H9 (cell line): ENCODE results near the gene PRKCA. TPM values are rescaled to one million over a fixed set of nuclear protein-coding genes. Genes with fewer than 3 reads are reported as not detected.

Experiments
- DNase-seq: peaks from one replicate; pipeline ENCODE4 v3.0.0-alpha.2; 2017
- H2AFZ ChIP-seq: one replicate; pipeline ENCODE4 v1.6.1; 2013; ENCODE audit warnings: mild to moderate bottlenecking, low read length, control low read depth, moderate library complexity
- H2AK5ac ChIP-seq: 2 replicates; pipeline ENCODE4 v1.6.1; 2013; ENCODE audit warnings: low read length, control low read depth, mixed read lengths; ENCODE audit not compliant: insufficient read length
- H2BK120ac ChIP-seq: one replicate; pipeline ENCODE4 v1.6.1; 2013; ENCODE audit warnings: low read depth, mild to moderate bottlenecking, low read length, control low read depth, inconsistent platforms; ENCODE audit not compliant: poor library complexity, severe bottlenecking
- H2BK12ac ChIP-seq: 2 replicates; pipeline ENCODE4 v1.6.1; 2013; ENCODE audit warnings: low read length, control low read depth, mixed read lengths, low read depth; ENCODE audit not compliant: insufficient read length
- H2BK15ac ChIP-seq: 2 replicates; pipeline ENCODE4 v1.6.1; 2013; ENCODE audit warnings: low read depth, low read length, control low read depth
- H2BK20ac ChIP-seq: one replicate; pipeline ENCODE4 v1.6.1; 2013; ENCODE audit warnings: low read depth, mild to moderate bottlenecking, low read length, control low read depth, inconsistent platforms; ENCODE audit not compliant: poor library complexity, severe bottlenecking
- H2BK5ac ChIP-seq: 2 replicates; pipeline ENCODE4 v1.6.1; 2013; ENCODE audit warnings: low read length, control low read depth, mixed read lengths; ENCODE audit not compliant: insufficient read length
- H3K14ac ChIP-seq: 2 replicates; pipeline ENCODE4 v1.6.1; 2013; ENCODE audit warnings: low read length, control low read depth; ENCODE audit not compliant: insufficient read depth
- H3K18ac ChIP-seq: 2 replicates; pipeline ENCODE4 v1.6.1; 2013; ENCODE audit warnings: low read depth, mild to moderate bottlenecking, mixed read lengths, low read length, control low read depth; ENCODE audit not compliant: insufficient read length
- H3K23ac ChIP-seq: 2 replicates; pipeline ENCODE4 v1.6.1; 2013; ENCODE audit warnings: low read length, control low read depth, mixed read lengths, low read depth; ENCODE audit not compliant: insufficient read length
- H3K23me2 ChIP-seq: 2 replicates; pipeline ENCODE4 v1.6.1; 2013; ENCODE audit warnings: low read depth, mild to moderate bottlenecking, mixed read lengths, low read length, control low read depth; ENCODE audit not compliant: insufficient read length, poor library complexity, severe bottlenecking
- H3K27ac ChIP-seq: 2 replicates; pipeline ENCODE4 v1.5.1; 2013; ENCODE audit warnings: low read length, control low read depth, mixed read lengths, low read depth; ENCODE audit not compliant: insufficient read length
- H3K27me3 ChIP-seq: 2 replicates; pipeline ENCODE4 v1.6.1; 2013; ENCODE audit warnings: low read length, control low read depth, inconsistent platforms; ENCODE audit not compliant: insufficient read depth
- H3K4ac ChIP-seq: 2 replicates; pipeline ENCODE4 v1.6.1; 2013; ENCODE audit warnings: low read depth, mild to moderate bottlenecking, control low read depth, inconsistent platforms, low read length, moderate library complexity
- H3K4me1 ChIP-seq: 2 replicates; pipeline ENCODE4 v1.6.1; 2013; ENCODE audit warnings: low read length, control low read depth, inconsistent platforms; ENCODE audit not compliant: insufficient read depth
- H3K4me2 ChIP-seq: 2 replicates; pipeline ENCODE4 v1.6.1; 2013; ENCODE audit warnings: low read length, control low read depth, mixed read lengths; ENCODE audit not compliant: insufficient read length, insufficient read depth
- H3K56ac ChIP-seq: 2 replicates; pipeline ENCODE4 v1.6.1; 2013; ENCODE audit warnings: low read depth, mild to moderate bottlenecking, mixed read lengths, low read length, control low read depth; ENCODE audit not compliant: insufficient read length
- H3K79me1 ChIP-seq: 2 replicates; pipeline ENCODE4 v1.6.1; 2013; ENCODE audit warnings: low read depth, mild to moderate bottlenecking, moderate library complexity, low read length, control low read depth, inconsistent platforms; ENCODE audit not compliant: insufficient read depth, poor library complexity, severe bottlenecking
- H3K79me2 ChIP-seq: 2 replicates; pipeline ENCODE4 v1.6.1; 2013; ENCODE audit warnings: low read length, control low read depth, inconsistent platforms; ENCODE audit not compliant: insufficient read depth
- H3K9ac ChIP-seq: 2 replicates; pipeline ENCODE4 v1.6.1; 2013; ENCODE audit warnings: low read length, control low read depth, mixed read lengths; ENCODE audit not compliant: insufficient read length; ENCODE audit errors: extremely low read depth
- H3K9me3 ChIP-seq: one replicate; pipeline ENCODE4 v1.6.1; 2013; ENCODE audit warnings: low read depth, low read length, inconsistent platforms; ENCODE audit not compliant: control insufficient read depth
- H3T11ph ChIP-seq: one replicate; pipeline ENCODE4 v1.6.1; 2013; ENCODE audit warnings: mild to moderate bottlenecking, low read length, control low read depth, inconsistent platforms
- H4K20me1 ChIP-seq: one replicate; pipeline ENCODE4 v1.6.1; 2013; ENCODE audit not compliant: control insufficient read depth, insufficient read length, insufficient read depth
- H4K5ac ChIP-seq: 2 replicates; pipeline ENCODE4 v1.6.1; 2013; ENCODE audit warnings: low read depth, mild to moderate bottlenecking, mixed read lengths, low read length, control low read depth; ENCODE audit not compliant: insufficient read length
- H4K8ac ChIP-seq: replicated peaks from 2 replicates; pipeline ENCODE4 v1.6.1; 2013; ENCODE audit warnings: low read length, control low read depth, mixed read lengths, low read depth; ENCODE audit not compliant: insufficient read length
- H4K91ac ChIP-seq: 2 replicates; pipeline ENCODE4 v1.6.1; 2013; ENCODE audit warnings: low read depth, mild to moderate bottlenecking, moderate library complexity, mixed read lengths, low read length, control low read depth; ENCODE audit not compliant: insufficient read length
- H3K27ac Mint-ChIP-seq, 3 experiments: 2 replicates in 2 of 3; 3 replicates in 1 of 3; pipeline ENCODE4 v1.8.0; 2020 to 2021; ENCODE audit warnings: mixed read lengths in 3 of 3, mild to moderate bottlenecking in 1 of 3, moderate library complexity in 1 of 3
- H3K27me3 Mint-ChIP-seq: 2 replicates; pipeline ENCODE4 v1.8.0; 2021; ENCODE audit warnings: low read depth, mild to moderate bottlenecking, moderate library complexity, mixed read lengths
- H3K36me3 Mint-ChIP-seq, 3 experiments: 2 replicates in 2 of 3; 3 replicates in 1 of 3; pipeline ENCODE4 v1.8.0; 2020 to 2021; ENCODE audit warnings: low read depth in 3 of 3, mixed read lengths in 3 of 3; ENCODE audit not compliant: insufficient read depth in 1 of 3
- H3K4me1 Mint-ChIP-seq, 2 experiments: 2 replicates each; pipeline ENCODE4 v1.8.0; 2020; ENCODE audit warnings: mixed read lengths in 2 of 2
- H3K4me3 Mint-ChIP-seq, 2 experiments: 2 replicates in 1 of 2; 3 replicates in 1 of 2; pipeline ENCODE4 v1.8.0; 2020 to 2021; ENCODE audit warnings: mild to moderate bottlenecking in 2 of 2, mixed read lengths in 2 of 2, moderate library complexity in 1 of 2
- H3K9me3 Mint-ChIP-seq, 2 experiments: 2 replicates in 1 of 2; 3 replicates in 1 of 2; pipeline ENCODE4 v1.8.0; 2020; ENCODE audit warnings: mild to moderate bottlenecking in 2 of 2, mixed read lengths in 2 of 2, moderate library complexity in 1 of 2
- WGBS: extraction: QIAGEN DNeasy Blood & Tissue Kit; methylation state at CpG from one replicate; pipeline ENCODE4 v1.1.7; 2013; ENCODE audit warnings: missing lambda C conversion rate, low lambda C conversion rate, mixed read lengths; ENCODE audit not compliant: insufficient read length; ENCODE audit errors: extremely low coverage; 5-methylcytosine and 5-hydroxymethylcytosine counted together
- total RNA-seq: library from RNA; stranded (reverse); gene quantifications from 2 replicates; pipeline ENCODE4 v1.2.1, GENCODE V29; 2021
- TF ChIP-seq, protein P1 (sequence below): fragments of 200-600 bp; sonication (generic); conservative IDR thresholded peaks from 3 replicates; pipeline ENCODE4 v1.8.0; 2021; ENCODE audit warnings: antibody characterized with exemption, mild to moderate bottlenecking

Gene PRKCA
- total RNA-seq, 1 experiment from 2014 or later: 10.5 TPM

DNA sequence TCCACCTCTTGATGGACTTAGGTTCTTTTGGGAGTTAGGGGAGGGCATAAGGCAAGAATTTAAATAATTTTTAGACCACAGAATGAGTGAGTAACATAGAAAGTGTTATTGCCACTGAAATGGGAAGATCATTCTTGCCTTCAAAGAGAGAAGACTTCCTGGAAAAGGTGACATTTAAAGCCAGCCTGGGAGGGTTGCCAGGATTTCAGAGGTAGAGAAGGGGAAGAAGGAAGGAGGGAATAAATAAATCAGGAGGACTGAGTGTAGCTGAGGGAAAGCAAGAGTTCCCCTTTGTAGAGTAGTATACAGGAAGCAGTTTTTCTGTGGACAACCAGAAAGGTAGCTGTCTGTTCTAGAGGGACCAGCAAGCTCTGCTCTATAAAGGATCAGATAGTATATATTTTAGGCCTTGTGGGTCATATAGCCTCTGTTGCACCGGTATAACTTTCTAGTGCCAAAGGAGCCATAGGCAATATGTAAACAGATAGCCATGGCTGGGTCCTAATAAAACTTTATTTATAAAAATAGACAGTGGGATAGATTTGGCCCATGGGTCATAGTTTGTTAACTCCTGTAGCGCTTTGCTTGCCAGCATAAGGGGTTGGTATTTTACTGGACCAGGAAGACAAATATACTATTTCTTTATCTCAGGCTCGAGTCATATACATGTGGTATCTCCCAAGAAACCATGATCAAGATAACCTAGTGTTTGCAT is 385.3 kb downstream of the PRKCA start:
- no peak overlapping the region for H2BK20ac ChIP-seq
- no peak overlapping the region for H2BK120ac ChIP-seq
- no peak overlapping the region for H3K14ac ChIP-seq
- no peak overlapping the region for H3K4me2 ChIP-seq
- peaks cover 7% of the 10 kb centered on the region; the same call in 1 of the 2 replicates for H3K4me1 ChIP-seq
- no peak overlapping the region for H3K27ac ChIP-seq
- no peak overlapping the region for H3K9ac ChIP-seq
- H3K27me3 ChIP-seq: no peaks in the 10 kb centered on the region
- DNase-seq: no peak
- no peaks in the 10 kb centered on the region for H3K79me1 ChIP-seq
- no peaks in the 10 kb centered on the region for H3K23me2 ChIP-seq
- Mint-ChIP-seq H3K36me3 (peaks cover 0 to 6% (median 0%) of the 10 kb centered on the region in 3 experiments; a peak in 2 of 7 replicates), H3K27me3 (no peaks in the 10 kb centered on the region), H3K27ac (no peak overlapping the region), H3K9me3 (no peaks in the 10 kb centered on the region), H3K4me1 (peaks cover 13% of the 10 kb centered on the region in 2 experiments), H3K4me3 (no peak overlapping the region)
- TF ChIP-seq, protein P1, sequence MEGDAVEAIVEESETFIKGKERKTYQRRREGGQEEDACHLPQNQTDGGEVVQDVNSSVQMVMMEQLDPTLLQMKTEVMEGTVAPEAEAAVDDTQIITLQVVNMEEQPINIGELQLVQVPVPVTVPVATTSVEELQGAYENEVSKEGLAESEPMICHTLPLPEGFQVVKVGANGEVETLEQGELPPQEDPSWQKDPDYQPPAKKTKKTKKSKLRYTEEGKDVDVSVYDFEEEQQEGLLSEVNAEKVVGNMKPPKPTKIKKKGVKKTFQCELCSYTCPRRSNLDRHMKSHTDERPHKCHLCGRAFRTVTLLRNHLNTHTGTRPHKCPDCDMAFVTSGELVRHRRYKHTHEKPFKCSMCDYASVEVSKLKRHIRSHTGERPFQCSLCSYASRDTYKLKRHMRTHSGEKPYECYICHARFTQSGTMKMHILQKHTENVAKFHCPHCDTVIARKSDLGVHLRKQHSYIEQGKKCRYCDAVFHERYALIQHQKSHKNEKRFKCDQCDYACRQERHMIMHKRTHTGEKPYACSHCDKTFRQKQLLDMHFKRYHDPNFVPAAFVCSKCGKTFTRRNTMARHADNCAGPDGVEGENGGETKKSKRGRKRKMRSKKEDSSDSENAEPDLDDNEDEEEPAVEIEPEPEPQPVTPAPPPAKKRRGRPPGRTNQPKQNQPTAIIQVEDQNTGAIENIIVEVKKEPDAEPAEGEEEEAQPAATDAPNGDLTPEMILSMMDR: no peak
- no peak overlapping the region for H3T11ph ChIP-seq
- no peak overlapping the region for H2AK5ac ChIP-seq
- no CpG with 5 or more reads among the region's 3 CpGs for WGBS
- H3K56ac ChIP-seq: no peak overlapping the region
- H3K4ac ChIP-seq: no peak overlapping the region
- H2BK15ac ChIP-seq: no peak overlapping the region
- H4K20me1 ChIP-seq: no peaks in the 10 kb centered on the region
- H3K23ac ChIP-seq: no peak overlapping the region
- no peaks in the 10 kb centered on the region for H3K79me2 ChIP-seq
- H2BK5ac ChIP-seq: no peak overlapping the region
- no peaks in the 10 kb centered on the region for H3K9me3 ChIP-seq
- H4K5ac ChIP-seq: no peak overlapping the region
- H2BK12ac ChIP-seq: no peak overlapping the region
- H4K91ac ChIP-seq: no peak overlapping the region
- no peak overlapping the region for H4K8ac ChIP-seq
- no peak overlapping the region for H3K18ac ChIP-seq
- H2AFZ ChIP-seq: no peak overlapping the region
